GM18511 (cell line): Measurements from ENCODE around the gene GRK4.
"Not testable (repeated sequence)": the region's sequence is repeated elsewhere in the genome, so short reads cannot be mapped to it uniquely, and the experiment has no call there.

Experiments
- ATAC-seq: cut with Tn5 transposase; IDR thresholded peaks from one replicate; pipeline ENCODE4 v1.9.1; 2021; ENCODE audit warnings: mild to moderate bottlenecking, moderate library complexity; ENCODE audit not compliant: unreplicated experiment

The GRK4 gene

DNA sequence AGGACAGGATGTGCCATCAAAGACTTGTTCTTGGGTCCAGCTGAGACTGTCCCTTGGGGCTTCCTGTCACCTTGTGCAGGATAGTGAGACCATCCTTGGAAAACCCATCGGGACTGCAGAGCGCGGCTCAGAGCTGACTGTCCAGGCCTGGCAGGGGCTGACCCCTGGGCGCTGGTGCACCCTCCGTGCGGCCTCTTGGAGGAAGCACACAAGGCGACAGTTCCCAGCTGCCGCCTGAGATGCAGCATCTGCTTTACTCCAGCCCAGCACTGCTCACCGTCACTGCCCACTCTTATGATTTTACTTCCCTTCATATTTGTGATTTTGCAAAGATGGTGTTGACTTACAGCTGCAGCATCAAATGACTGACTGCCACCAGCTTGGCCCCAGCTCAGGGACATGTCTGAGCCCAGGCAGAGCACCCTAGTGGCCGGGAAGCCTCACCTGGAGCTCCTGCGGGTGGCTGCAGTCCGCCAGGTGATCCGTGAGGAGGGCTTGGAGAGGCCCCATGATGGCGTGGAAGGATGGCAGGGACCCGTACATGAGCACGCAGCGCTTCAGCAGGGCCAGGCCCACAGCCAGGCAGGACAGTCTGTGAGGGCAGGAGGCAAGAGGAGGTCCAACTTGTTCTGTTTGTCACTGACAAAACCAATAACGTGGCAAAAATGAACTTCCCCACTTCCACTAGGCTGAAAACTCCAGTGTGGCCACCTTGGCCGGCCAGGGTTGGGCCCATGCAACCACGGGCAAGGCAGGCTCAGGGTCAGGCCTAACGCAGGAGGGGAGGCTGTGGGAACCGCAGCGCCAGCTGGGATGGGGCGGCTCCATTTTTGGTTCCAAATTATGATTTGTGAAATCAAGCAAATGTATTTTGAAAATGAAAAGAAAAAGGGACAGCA is 22.0 kb upstream of the GRK4 start:
- no peak for ATAC-seq

DNA sequence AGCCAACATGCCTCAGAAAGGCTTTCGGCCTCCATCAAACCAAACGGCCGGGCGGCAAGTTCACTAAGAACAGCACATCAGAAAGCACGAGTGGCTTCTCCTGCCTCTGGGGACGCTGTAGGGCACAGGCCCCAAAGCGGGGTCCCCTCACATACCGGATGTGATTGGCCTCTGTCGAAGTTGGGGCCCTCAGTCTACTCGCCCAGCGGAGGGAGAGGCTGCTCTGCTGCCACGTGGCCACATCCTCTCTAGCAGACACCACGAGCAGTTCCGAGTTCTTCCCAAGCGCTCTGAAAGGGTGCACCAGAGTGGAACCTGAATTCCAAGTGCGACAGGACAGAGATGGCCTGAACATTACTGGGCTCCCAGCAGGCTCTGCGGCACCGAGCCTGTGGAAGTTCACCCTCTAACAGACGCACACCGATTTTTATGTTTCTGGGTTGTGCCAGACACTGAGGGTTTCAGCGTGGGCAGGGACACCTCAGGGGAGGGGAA is 21.3 kb upstream of the GRK4 start:
- no peak for ATAC-seq

DNA sequence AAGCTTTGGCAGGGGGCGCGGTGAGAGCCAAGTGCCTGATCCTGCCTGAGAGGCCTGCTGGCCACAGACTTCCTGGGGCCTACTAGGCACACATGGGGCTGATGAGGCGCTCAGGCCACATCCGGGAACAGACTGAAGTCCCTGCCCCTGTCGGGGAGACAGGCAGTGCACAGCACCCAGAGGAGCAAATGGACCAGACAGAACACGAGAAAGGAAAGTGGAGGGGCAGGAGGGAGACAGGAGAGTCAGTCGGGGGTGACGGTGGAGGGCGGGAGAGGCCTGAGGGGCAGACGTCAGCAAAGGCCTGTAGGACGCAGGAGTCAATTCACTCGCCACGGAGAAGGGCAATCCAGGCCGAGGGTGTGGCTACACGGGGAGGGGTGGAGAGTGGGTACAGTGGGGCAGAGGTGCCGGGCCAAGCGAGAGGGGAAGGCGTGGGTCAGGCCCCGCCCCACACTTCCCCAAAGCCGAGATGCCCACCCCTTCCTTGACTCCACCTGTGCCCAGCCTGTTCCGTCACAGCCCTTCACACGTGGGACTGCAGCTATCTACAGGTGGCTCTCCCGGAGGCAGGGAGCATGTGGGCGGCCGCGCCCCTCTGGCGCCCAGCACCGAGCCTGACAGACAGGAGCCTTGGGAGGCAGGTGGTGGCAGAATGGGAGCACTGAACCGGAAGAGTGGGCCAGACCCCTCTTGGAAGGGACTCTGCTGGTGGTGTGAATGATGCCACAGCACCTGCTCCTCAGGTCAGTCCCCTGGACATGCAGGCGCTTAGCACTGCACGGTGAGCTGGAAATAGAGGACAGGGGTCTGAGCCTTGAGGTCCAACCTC is 20.6 kb upstream of the GRK4 start:
- ATAC-seq = no peak

DNA sequence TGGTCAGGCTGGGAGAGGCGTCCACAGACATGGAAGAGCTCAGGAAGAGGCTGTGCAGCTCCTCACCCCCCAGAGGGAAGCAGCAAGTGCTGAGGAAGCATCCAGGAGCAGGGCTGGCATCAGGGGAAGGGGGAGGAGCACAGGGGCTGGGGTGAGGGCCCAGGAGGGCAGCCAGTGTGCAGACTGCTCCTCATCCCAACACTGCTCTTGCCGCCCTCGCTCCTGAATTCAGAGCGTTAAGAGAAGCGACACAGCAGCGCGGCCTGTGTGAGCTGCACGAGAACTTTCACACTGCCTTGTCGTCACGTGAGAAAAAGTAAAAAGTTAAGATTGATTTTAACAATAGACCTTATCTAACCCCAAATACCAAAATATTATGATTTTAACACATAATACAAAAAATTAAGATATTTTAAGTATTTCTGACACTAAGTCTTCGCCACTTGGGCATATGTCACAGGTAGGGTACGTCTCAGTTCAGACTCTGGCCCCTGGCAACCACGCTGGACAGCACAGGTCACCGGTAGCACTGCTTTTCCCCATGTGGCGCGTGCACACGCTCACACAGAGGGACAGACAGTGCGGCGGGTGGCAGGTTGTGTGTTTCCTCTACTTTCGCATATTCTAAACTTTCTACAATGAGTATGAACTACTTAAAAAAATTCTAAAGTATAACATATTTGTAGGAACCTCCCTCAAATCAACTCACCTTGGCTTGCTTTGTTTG is 19.8 kb upstream of the GRK4 start:
- no peak for ATAC-seq

DNA sequence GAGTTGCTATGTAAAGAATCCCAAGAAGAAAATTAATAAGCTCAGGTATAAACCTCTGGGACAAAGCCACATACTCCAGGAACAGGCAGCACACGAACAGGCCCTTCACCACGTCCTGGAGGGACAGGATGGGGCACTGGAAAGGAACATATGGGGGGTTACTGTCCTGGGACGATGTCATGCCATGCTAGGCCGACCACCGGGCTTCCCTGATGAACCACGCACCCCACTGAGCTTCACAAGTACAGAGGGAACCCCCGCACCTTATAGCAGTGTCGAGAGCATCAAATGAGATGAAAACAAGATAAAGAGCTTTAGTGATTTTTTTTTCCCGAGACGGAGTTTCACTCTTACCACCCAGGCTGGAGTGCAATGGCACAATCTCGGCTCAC is 19.3 kb upstream of the GRK4 start:
- ATAC-seq = no peak

DNA sequence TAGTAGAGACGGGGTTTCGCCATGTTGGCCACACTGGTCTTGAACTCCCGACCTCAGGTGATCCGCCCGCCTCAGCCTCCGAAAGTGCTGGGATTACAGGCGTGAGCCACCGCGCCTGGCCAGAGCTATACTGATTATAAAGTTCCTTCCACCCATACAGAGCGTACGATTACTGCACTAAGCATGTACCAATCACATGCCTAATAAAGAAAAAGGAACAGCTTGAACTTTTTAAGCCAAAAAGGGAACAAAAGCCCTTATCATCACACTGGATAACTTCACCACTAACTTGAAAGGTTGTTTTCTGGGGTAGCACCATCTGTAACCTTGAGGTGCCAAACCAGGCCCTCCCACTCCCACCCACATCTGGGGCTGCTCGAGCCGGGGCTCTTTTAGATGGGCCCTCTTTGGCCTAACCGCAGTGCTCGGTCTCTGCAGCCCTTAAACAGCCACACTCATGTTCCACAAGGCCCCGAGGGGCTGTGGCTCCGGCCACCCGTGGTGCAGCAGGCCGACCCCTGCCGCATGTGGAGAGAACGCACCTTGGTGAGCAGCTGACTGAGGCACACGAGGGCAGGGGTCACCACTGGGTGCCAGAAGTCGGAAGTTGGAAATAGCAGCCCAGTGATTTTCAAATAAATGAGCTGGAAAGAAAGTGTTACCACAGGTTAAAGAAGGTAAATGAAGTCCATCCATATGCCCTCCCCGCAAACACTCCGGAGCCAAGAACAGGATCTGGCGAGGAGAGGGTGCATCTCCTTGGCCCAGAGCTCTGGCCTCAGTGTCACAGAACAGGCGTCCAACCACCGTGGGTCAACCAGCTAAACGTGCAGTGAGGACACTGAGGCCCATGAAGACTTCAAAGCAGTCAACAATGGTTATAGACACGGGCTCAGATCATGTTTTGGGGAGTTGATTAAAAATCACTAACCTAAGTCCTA is 18.5 kb upstream of the GRK4 start:
- ATAC-seq = no peak

DNA sequence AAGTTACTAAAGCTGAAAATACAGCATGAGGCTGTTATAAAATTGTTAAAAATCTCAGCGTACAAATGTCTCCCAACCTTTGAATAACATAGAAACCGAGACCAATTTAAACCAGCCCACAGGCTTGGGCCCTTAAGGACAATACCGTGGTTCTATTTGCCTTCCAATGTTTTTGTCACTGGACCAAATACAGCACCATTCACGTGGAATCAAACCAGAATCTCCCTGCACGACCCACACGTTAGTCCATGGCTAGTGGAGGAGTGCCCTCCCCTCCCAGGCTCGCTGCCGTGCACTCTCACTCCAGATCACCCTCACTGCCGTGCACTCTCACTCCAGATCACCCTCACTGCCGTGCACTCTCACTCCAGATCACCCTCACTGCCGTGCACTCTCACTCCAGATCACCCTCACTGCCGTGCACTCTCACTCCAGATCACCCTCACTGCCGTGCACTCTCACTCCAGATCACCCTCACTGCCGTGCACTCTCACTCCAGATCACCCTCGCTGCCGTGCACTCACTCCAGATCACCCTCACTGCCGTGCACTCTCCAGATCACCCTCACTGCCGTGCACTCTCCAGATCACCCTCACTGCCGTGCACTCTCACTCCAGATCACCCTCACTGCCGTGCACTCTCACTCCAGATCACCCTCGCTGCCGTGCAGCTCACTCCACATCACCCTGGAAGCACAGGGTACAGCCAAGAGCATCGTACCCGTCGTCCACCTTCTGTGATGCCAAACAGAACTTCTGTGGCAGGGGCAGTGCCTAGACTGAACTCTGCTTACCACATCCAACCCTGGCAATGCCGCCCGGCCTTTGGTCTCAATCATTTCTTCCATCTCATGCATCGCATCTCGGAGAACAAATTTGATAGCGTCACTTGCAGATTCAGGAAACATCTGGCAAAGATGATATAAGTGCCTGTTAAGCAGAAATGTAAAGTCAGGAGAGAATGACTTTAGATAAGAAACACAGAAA is 17.5 kb upstream of the GRK4 start:
- not testable (repeated sequence) for ATAC-seq

DNA sequence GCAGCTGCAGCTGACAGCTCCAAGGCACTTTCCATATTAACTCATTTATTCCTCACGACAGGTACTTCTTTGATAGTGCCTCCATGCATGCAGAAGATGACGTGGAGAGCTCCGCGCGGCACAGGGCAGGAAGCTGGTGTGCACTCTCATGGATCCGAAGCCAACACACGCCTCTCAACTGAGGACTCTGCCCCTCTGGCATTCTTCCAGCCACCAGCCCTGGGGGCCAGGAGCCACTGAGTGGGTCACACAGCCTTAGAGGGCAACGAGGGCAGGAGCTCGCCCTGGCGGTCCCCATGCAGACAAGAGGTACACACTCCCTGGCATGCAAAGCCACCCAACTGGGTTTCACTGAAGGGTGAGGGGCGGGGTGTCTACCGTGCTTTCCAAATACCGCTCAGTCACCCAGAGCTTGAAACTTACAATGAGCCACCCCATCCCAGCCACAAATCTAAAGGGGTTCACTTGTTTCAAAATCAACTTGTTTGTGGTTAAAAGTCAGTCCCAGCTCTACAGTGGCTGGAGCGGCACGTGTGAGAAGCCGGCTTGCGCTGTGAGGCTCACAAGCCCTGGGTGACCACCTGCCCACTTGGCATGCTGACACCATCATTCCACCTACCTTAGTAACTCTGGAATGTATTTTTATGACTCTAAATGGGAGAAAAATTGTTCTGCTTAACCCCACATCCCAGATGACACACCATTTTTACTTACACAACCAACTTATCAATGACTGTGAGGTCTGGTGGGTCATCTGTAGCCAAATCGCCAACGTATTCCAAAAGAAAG is 16.4 kb upstream of the GRK4 start:
- no peak for ATAC-seq

DNA sequence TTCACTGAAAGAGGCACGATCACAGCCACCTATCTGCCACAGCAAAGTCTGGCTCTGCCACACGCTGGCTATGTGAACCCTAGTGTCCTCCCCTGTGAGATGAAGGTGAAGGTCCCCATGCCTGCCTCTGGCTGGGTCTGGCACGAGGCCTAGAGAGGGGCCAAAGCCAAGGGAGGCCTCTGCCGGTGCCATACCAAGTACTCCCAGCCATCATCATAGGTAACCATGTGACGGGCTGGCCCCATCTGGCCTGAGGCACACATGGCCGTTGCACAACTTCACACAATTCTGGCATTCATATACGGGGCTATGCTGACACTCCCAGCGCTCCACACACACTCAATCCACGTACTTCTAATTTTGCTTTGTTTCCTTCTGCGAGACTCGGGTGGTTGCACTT is 15.4 kb upstream of the GRK4 start:
- no peak for ATAC-seq

DNA sequence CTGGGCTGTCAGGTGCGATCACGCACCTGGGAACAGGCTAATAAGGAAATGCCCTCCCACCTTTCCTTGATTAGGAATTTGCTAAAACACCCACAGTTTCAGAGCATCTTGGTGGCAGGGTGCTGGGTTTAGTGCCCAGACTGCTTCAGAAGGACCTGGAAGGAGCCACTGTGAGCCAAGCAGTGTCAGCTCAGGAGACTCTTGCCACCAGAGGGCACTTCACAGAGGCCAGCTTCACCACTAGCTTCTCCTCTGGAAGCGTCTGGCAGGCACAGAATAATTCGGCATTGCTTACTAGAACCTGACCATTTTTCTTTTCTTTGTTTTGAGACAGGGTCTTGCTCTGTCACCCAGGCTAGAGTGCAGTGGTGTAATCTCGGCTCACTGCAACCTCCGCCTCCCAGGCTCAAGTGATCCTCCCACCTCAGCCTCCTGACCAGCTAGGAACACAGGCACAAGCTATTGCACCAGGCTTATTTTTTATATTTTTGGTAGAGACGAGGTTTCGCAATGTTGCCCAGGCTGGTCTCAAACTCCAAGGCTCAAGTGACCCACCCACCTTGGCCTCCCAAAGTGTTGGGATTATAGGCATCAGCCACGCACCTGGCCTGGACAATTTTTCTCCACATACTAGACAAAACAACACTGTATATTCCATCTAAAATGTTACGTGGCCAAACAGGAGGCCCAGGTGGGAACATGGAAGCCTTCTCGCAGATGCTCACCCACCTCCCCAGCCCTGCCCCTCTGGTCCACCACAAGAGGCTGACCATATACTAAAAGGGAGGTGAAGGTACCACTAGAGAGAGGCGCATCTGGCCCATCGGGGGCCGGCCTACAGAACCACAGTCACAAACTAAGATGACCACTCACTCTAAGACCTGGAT is 14.2 kb upstream of the GRK4 start:
- no peak for ATAC-seq

DNA sequence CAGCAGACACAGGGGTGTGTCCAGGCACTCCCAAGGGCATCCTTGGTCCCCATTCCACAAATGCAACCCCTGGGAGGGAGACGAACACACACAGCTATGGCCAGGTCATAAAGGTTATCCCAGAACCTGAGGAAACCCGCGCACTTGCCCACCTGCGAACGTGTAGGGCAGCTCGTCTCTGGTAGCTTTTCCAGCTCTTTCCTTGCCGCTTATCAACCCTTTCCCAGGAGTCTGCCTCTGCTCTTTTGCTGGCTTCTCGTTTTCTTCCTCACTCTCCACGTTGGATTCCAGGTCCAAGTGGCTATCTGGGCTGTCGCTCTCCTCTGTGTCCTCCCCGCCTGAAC is 13.6 kb upstream of the GRK4 start:
- ATAC-seq = no peak

DNA sequence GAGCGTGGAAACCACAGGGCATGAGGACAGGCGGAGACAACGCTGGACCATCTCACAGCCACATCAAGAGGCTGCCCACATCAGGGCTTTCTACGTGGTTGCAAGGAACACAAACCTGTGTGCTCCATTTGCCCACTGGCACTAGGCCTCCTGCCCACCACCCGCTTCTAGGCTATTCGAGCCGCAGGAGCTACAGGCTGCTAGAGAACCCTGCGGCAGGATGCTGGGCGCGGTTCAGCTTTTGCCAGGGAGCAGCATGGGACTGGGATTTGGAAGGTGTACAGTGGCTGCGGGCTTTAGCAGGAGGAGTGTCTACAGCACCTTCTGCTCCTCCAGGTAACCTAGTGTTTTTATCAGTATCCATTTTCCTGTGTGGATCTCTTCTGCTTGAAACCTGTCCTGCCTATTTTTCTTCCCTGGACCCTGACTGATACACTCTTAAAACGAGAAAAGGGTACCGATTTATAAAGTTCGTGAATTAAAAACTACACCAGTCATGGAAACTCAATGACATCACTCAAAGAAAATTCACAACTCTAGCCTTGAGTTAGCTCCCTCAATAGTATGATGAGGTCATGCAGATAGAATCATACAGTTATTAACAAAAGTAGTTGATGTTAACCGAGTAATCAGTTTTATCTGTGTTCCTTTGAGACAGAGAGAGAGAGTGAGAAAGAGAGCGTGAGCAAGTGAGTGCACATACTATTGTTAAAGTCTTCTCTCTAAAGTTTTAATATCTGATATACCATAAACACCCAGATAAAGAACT is 13.0 kb upstream of the GRK4 start:
- no peak for ATAC-seq

DNA sequence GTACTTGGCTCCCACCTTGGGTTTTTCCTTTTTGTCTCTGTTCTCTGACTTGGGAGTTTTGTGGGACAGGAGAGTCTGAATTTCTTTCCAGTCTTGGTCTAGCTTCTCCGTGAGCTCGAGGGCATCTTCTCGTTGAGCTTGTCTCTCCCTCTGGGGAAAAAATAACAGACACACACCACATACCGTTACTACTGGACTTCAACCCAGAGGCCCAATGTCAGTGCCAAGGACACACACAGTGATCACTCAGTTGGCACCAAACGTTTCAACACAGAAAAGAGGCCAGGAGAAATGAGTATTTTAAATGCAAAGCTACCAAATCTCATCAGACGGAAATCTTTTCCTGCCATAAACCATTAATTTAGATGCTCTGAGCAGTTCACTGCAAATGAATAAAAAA is 9.9 kb upstream of the GRK4 start:
- ATAC-seq = no peak

DNA sequence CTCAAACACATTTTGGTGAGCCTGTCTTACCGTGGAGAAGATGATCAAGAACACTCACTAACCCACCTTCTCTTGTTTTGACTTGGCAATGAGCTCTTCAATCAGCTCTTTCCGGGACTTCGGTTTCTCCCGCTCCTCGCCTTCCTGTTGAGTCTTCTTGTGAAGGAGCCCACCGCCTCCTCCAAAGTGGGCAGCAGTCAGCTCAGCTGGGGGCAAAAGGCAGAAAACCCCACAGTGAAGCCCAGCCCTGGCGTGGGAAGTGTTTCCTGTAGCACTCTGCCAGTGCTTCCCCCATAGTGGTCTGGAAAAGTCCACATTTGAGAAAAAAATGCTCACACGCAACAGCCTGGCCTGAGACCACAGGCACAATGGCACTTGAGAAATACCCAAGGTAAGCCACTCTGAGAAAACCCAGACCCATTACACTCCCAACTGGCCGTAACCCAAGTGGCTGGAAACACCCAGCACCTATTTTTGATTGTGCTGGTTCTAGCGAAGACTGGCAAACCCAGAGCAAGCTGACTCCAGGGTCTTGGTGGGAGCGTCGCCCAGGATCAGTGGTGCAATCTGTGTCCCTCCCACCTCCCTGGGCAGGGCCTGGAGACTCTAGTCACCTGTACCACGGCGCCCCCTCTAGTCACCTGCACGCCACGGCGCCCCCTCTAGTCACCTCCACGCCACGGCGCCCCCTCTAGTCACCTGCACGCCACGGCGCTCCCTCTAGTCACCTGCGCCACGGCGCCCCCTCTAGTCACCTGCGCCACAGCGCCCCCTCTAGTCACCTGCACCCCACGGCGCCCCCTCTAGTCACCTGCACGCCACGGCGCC is 8.8 kb upstream of the GRK4 start:
- peak; percentile 82 for ATAC-seq

DNA sequence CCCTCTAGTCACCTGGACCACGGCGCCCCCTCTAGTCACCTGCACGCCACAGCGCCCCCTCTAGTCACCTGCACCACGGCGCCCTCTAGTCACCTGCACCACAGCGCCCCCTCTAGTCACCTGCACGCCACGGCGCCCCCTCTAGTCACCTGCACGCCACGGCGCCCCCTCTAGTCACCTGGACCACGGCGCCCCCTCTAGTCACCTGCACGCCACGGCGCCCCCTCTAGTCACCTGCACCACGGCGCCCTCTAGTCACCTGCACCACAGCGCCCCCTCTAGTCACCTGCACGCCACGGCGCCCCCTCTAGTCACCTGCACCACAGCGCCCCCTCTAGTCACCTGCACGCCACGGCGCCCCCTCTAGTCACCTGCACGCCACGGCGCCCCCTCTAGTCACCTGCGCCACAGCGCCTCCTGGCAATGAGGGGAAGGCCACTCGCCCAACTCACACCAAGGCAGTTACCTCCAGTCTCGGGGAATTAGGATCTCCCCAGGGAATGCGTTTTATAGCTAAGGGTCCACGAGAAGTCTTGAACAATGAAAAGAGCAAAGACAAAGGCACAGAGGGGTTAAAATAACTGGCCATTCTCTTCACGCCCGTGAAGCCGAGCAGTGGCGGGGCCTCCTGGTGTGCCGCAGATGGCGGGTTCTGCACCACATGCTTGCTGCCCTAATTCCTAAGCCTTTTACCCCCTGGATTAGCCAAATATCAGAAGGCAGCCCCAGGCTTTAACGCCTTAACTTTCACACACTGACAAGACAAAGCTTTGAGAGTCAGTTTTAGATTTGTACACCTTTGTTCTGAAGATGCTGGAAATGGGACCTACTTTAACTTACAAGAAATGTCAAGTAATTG is 8.0 kb upstream of the GRK4 start:
- not testable (repeated sequence) for ATAC-seq
